IMR-90 (cell line): ENCODE results near the gene IL1RL1. TPM values are rescaled to one million over a fixed set of nuclear protein-coding genes. Genes with fewer than 3 reads are reported as not detected.

Source experiments
- ATAC-seq: fragments of 200-7000 bp; cut with Tn5 transposase; 2 replicates; pipeline ENCODE4 v1.9.1; 2020; ENCODE audit warnings: low read depth, mild to moderate bottlenecking, moderate library complexity
- BruUV-seq: library from RNA; stranded (reverse); fragments of 400-500 nt; replicated peaks from 2 replicates; lab custom pipeline; 2021; lab: Mats Ljungman, UMichigan
- CTCF ChIA-PET: fragments of 300-600 bp; formaldehyde crosslinking; extraction: SDS; loops from one replicate; lab custom pipeline; 2021; ENCODE audit warnings: antibody characterized with exemption; lab: Yijun Ruan, JAX
- POLR2A ChIA-PET: fragments of 300-600 bp; sonication (Branson Sonifier 250); formaldehyde crosslinking; loops from one replicate; lab custom pipeline; 2022; ENCODE audit warnings: antibody characterized with exemption; ENCODE audit not compliant: unreplicated experiment; lab: Charles Lee
- DNase-seq: peaks from one replicate; pipeline ENCODE4 v3.0.0; 2013
- H2AFZ ChIP-seq: replicated peaks from 2 replicates; pipeline ENCODE3; 2013; ENCODE audit warnings: low read length, mild to moderate bottlenecking; ENCODE audit not compliant: poor library complexity
- H2AK5ac ChIP-seq: 2 replicates; pipeline ENCODE4 v1.6.1; 2013; ENCODE audit warnings: low read depth, low read length, inconsistent platforms
- H2AK9ac ChIP-seq: replicated peaks from 2 replicates; pipeline ENCODE3; 2013; ENCODE audit warnings: mild to moderate bottlenecking, low read depth, low read length, moderate library complexity; ENCODE audit not compliant: poor library complexity
- H2BK120ac ChIP-seq: 2 replicates; pipeline ENCODE4 v1.6.1; 2013; ENCODE audit warnings: low read depth, low read length, inconsistent platforms
- H2BK15ac ChIP-seq: 3 replicates; pipeline ENCODE4 v1.6.1; 2013; ENCODE audit warnings: low read depth, low read length, inconsistent platforms
- H2BK20ac ChIP-seq: 2 replicates; pipeline ENCODE4 v1.6.1; 2013; ENCODE audit warnings: low read depth, mild to moderate bottlenecking, inconsistent platforms, low read length, moderate library complexity
- H2BK5ac ChIP-seq: 2 replicates; pipeline ENCODE4 v1.6.1; 2013; ENCODE audit warnings: mild to moderate bottlenecking, low read depth, low read length, inconsistent platforms; ENCODE audit not compliant: poor library complexity, severe bottlenecking
- H3K14ac ChIP-seq: replicated peaks from 2 replicates; pipeline ENCODE4 v1.6.1; 2013; ENCODE audit warnings: low read depth, low read length, inconsistent platforms
- H3K18ac ChIP-seq: 2 replicates; pipeline ENCODE4 v1.6.1; 2013; ENCODE audit warnings: low read depth, low read length, control low read depth
- H3K23ac ChIP-seq: 2 replicates; pipeline ENCODE4 v1.6.1; 2013; ENCODE audit warnings: low read depth, low read length, inconsistent platforms
- H3K27ac ChIP-seq: 2 replicates; pipeline ENCODE4 v1.5.1; 2013; ENCODE audit warnings: mild to moderate bottlenecking, control low read depth, low read length; ENCODE audit not compliant: insufficient read depth
- H3K27me3 ChIP-seq: 2 replicates; pipeline ENCODE4 v1.6.1; 2013; ENCODE audit warnings: low read length; ENCODE audit not compliant: control insufficient read depth, insufficient read depth
- H3K36me3 ChIP-seq: 2 replicates; pipeline ENCODE4 v1.6.1; 2013; ENCODE audit warnings: low read length, mixed read lengths; ENCODE audit not compliant: control insufficient read depth, insufficient read depth
- H3K4ac ChIP-seq: 2 replicates; pipeline ENCODE4 v1.6.1; 2013; ENCODE audit warnings: low read depth, low read length, inconsistent platforms
- H3K4me1 ChIP-seq: 2 replicates; pipeline ENCODE4 v1.6.1; 2013; ENCODE audit warnings: low read length, mixed read lengths; ENCODE audit not compliant: control insufficient read depth, insufficient read depth
- H3K4me2 ChIP-seq: 2 replicates; pipeline ENCODE4 v1.6.1; 2013; ENCODE audit warnings: low read depth, mild to moderate bottlenecking, control low read depth, low read length, moderate library complexity
- H3K4me3 ChIP-seq: 2 replicates; pipeline ENCODE4 v1.5.1; 2013; ENCODE audit warnings: low read depth, mild to moderate bottlenecking, control low read depth, low read length, moderate library complexity; ENCODE audit not compliant: insufficient read depth
- H3K56ac ChIP-seq: 2 replicates; pipeline ENCODE4 v1.6.1; 2013; ENCODE audit warnings: low read length, inconsistent platforms; ENCODE audit not compliant: insufficient read depth; ENCODE audit errors: extremely low read depth
- H3K79me1 ChIP-seq, 2 experiments: 2 replicates each; pipeline ENCODE4 v1.6.1; 2013; ENCODE audit warnings: low read length in 2 of 2, inconsistent platforms in 1 of 2, low read depth in 1 of 2
- H3K9ac ChIP-seq: 2 replicates; pipeline ENCODE4 v1.6.1; 2013; ENCODE audit warnings: low read depth, low read length, control low read depth
- H3K9me1 ChIP-seq: 2 replicates; pipeline ENCODE4 v1.6.1; 2013; ENCODE audit warnings: low read length, inconsistent platforms; ENCODE audit not compliant: insufficient read depth
- H3K9me3 ChIP-seq: 2 replicates; pipeline ENCODE4 v1.6.1; 2013; ENCODE audit warnings: low read length; ENCODE audit not compliant: control insufficient read depth, insufficient read depth
- H4K20me1 ChIP-seq: 2 replicates; pipeline ENCODE4 v1.6.1; 2013; ENCODE audit warnings: low read length, inconsistent platforms; ENCODE audit not compliant: insufficient read depth
- H4K5ac ChIP-seq: 2 replicates; pipeline ENCODE4 v1.6.1; 2013; ENCODE audit warnings: mild to moderate bottlenecking, low read depth, low read length, control low read depth
- H4K8ac ChIP-seq, 2 experiments: 2 replicates each; pipeline ENCODE4 v1.6.1; 2013; ENCODE audit warnings: low read depth in 2 of 2, low read length in 2 of 2, control low read depth in 1 of 2, inconsistent platforms in 1 of 2
- H4K91ac ChIP-seq: 2 replicates; pipeline ENCODE4 v1.6.1; 2013; ENCODE audit warnings: low read depth, low read length, inconsistent platforms; ENCODE audit not compliant: insufficient read depth
- CEBPB ChIP-seq: IDR thresholded peaks from 2 replicates; pipeline ENCODE4 v1.6.1; 2012; ENCODE audit warnings: low read depth, low read length, improper control_type of control experiment
- CHD1 ChIP-seq: IDR thresholded peaks from 2 replicates; pipeline ENCODE4 v1.6.1; 2012; ENCODE audit warnings: low read depth, low read length, improper control_type of control experiment
- FOS ChIP-seq: fragments of 150-350 bp; IDR thresholded peaks from 2 replicates; pipeline ENCODE4 v1.6.1; 2016; ENCODE audit warnings: low read depth, low read length
- MXI1 ChIP-seq: IDR thresholded peaks from 2 replicates; pipeline ENCODE4 v1.6.1; 2012; ENCODE audit warnings: low read depth, mild to moderate bottlenecking, low read length, moderate library complexity, borderline replicate concordance
- NFE2L2 ChIP-seq: fragments of 150-350 bp; IDR thresholded peaks from 2 replicates; pipeline ENCODE4 v1.6.1; 2016; ENCODE audit warnings: low read depth, mild to moderate bottlenecking, low read length
- POLR2A ChIP-seq: IDR thresholded peaks from 2 replicates; pipeline ENCODE4 v1.6.1; 2012; ENCODE audit warnings: mild to moderate bottlenecking, low read depth, low read length
- WGBS, 2 experiments: methylation state at CpG; one replicate each; pipeline versions ENCODE4 v1.1.5 to v1.1.7; 2013; ENCODE audit warnings: missing lambda C conversion rate in 2 of 2; ENCODE audit not compliant: insufficient read length in 1 of 2; ENCODE audit errors: extremely low coverage in 2 of 2; 5-methylcytosine and 5-hydroxymethylcytosine counted together
- dilution Hi-C: fragments of 300-500 bp; cut with HindIII; formaldehyde crosslinking; loops from one replicate; pipeline ENCODE4 v1.14.3; 2018; ENCODE audit warnings: low sequenced_read_pairs; ENCODE audit not compliant: unreplicated experiment
- in situ Hi-C: fragments of 300-500 bp; cut with MboI; formaldehyde crosslinking; loops from 3 replicates; pipeline ENCODE4 v1.14.3; 2019; ENCODE audit warnings: low sequenced_read_pairs, inconsistent platforms, mixed read lengths
- intact Hi-C: fragments of 100-400 bp; cut with micrococcal nuclease; formaldehyde crosslinking; loops from 2 replicates; pipeline ENCODE4 v1.10.0; 2022
- polyA plus RNA-seq, 3 experiments: library from polyadenylated mRNA; depleted of rRNA; stranded (reverse); fragments of >200 nt; gene quantifications; 2 replicates each; pipeline ENCODE4 v1.2.3, GENCODE V29; 2012; ENCODE audit warnings: low replicate concordance in 1 of 3
- total RNA-seq: library from RNA; depleted of rRNA; stranded (reverse); fragments of >200 nt; gene quantifications from 2 replicates; pipeline ENCODE4 v1.2.3, GENCODE V29; 2012

Gene IL1RL1
- total and polyA plus RNA-seq, 2 of the 4 experiments (the other 2 are of a cell fraction): under 0.01 to 0.14 TPM

DNA sequence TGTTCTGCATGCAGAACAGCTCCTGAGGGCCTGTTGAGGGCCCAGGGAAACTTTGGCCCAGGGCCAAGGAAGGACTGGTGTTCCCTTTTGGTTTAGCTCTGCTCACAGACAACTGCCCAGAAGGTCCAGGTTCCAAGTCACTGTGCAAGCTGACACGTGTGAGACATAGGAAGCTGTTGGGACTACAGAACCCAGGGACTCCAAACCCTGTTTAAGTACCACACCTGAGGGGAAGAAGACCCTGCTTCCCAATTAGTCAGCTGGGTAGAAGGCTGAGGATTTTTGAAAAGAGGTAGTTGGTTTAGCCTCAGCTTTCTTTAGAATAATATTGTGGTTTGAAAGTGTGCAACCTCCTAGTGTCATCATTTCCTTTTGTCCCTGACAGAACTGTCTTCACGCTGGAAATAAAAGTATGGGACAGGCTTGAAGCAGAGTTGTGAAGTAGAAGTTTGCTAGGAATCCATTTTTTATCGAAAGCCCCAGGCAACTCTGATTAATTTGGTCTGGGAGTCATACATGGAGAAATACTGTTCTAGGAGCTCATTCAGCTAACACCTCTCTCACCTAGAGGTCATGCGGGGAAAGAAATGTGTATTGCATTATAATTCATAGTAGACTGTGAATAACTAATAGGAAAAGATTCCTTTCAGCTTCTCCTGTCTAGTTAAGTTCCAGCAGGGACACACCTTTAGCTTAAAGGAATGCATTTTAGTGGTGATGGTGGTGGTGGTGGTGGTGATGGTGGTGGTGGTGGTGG lies 19.9 kb upstream of the IL1RL1 start (continued):
- no peak for TF ChIP-seq NFE2L2
- TF ChIP-seq POLR2A: no peak

DNA sequence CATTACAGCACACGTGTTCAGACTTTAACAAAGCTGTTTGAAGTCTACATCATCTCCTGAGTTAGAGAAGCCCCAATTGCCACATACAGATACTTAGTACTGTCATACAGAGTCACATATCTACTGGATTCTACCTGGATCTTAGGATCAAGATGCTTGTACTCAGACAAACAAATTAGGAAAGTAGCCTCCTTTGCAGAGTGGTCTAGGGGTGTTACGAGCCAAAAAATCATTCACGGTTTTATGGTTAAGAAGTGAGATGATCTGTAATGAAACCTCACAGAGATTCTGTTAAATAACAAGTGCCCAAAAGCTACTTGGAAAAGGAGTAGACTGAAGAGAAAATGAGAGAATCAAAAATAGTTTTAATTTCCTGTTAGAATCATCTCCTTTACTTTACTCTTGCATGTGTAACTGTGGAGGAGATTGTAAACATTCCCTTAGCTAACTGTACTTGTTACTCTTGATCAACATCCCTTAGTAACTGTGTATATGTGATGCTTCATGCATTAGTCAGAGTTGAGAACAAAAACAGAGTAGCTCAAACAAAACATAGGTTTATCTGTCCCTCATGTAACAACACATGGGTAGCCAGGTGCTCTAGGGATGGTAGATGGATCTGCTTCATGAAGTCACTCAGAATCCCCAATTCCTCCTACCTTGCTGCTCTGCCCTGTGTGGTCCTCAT lies 16.4 kb upstream of the IL1RL1 start:
- ChIA-PET POLR2A (no interaction called here), CTCF (interaction anchor here (0.7 to 1.4 kb wide), 2 partner anchors 15 to 41 kb away, joined by 3 read pairs; no protein-coding TSS in a partner anchor)
- peaks cover 3% of the 10 kb centered on the region for H3K9me1 ChIP-seq
- no peak overlapping the region for H3K56ac ChIP-seq
- H2AK5ac ChIP-seq: peak overlapping the region; percentile 11; the same call in 1 of the 2 replicates
- H3K9ac ChIP-seq: no peak overlapping the region
- H2BK120ac ChIP-seq: peak overlapping the region; percentile 31; the same call in 1 of the 2 replicates
- no peak overlapping the region for H4K5ac ChIP-seq
- peaks cover 8% of the 10 kb centered on the region; the same call in 1 of the 2 replicates for H3K4me1 ChIP-seq
- no peak overlapping the region for H2AFZ ChIP-seq
- no peaks in the 10 kb centered on the region for H4K20me1 ChIP-seq
- dilution Hi-C loops (no loop called here), intact Hi-C loops (no loop called here), in situ Hi-C loops (no loop called here)
- no peak overlapping the region; the same call in 1 of the 2 replicates for H3K4me2 ChIP-seq
- peak overlapping the region; percentile 44 for H3K4ac ChIP-seq
- no CpG with 5 or more reads among the region's 3 CpGs for WGBS, 2 experiments
- no peaks in the 10 kb centered on the region for H3K27me3 ChIP-seq
- peak overlapping the region; percentile 77; the same call in 1 of the 2 replicates for H3K18ac ChIP-seq
- no peak overlapping the region for H2AK9ac ChIP-seq
- ATAC-seq (peak; percentile 97), DNase-seq (peak; percentile 87)
- peak overlapping the region; percentile 47 for H2BK5ac ChIP-seq
- H3K36me3 ChIP-seq: no peaks in the 10 kb centered on the region
- H4K8ac ChIP-seq: peak overlapping the region in 1 of 2 experiments; percentile 36; a peak in 2 of 4 replicates
- no peak overlapping the region for H3K27ac ChIP-seq
- H3K23ac ChIP-seq: no peak overlapping the region; the same call in 1 of the 2 replicates
- H3K79me1 ChIP-seq: no peaks in the 10 kb centered on the region
- peak overlapping the region; percentile 73; the same call in 1 of the 2 replicates for H2BK20ac ChIP-seq
- H4K91ac ChIP-seq: no peak overlapping the region
- H3K4me3 ChIP-seq: no peak overlapping the region
- H2BK15ac ChIP-seq: peak overlapping the region; percentile 38; the same call in 1 of the 3 replicates
- no TSS peak for BruUV-seq
- TF ChIP-seq FOS (peak; percentile 51; the same call in 1 of the 2 replicates), CEBPB (0 out of 2 replicates have a peak, but pooled peaks have one; percentile 26), CHD1 (no peak), MXI1 (no peak)
- H3K14ac ChIP-seq: 0 out of 2 replicates have a peak overlapping the region, but pooled peaks have one; percentile 48
- no peaks in the 10 kb centered on the region for H3K9me3 ChIP-seq
